Measurements from ENCODE around the gene DDO.
A peak's percentile ranks its signal among the peaks of the same experiment; 100 is the strongest.
"Not testable (repeated sequence)": the region's sequence is repeated elsewhere in the genome, so short reads cannot be mapped to it uniquely, and the experiment has no call there.

DDO gene

GRCh38 chr6:110355022-110355421 is 60.4 kb downstream of the DDO start:
- peaks cover 40% of the 10 kb centered on the region for H3K27me3 ChIP-seq (ENCODE audit: control insufficient read depth, insufficient read depth, low read length)
- no peak overlapping the region for H3K4me3 ChIP-seq (ENCODE audit: low read depth, low read length)
- no peaks in the 10 kb centered on the region for H3K9me3 ChIP-seq (ENCODE audit: control insufficient read depth, insufficient read depth, low read length)
- no peak overlapping the region for H3K9ac ChIP-seq (ENCODE audit: low read depth, low read length)
- no peak overlapping the region for H3K27ac ChIP-seq (ENCODE audit: low read depth, low read length)
- peaks cover 60% of the 10 kb centered on the region for H3K4me1 ChIP-seq (ENCODE audit: control insufficient read depth, insufficient read depth, low read length)
- H3K36me3 ChIP-seq (ENCODE audit: control insufficient read depth, insufficient read depth, low read length): no peaks in the 10 kb centered on the region

GRCh38 chr6:110354153-110354552 is 61.2 kb downstream of the DDO start:
- peaks cover 32% of the 10 kb centered on the region for H3K27me3 ChIP-seq (ENCODE audit: control insufficient read depth, insufficient read depth, low read length)
- H3K4me1 ChIP-seq (ENCODE audit: control insufficient read depth, insufficient read depth, low read length): peaks cover 56% of the 10 kb centered on the region
- no peaks in the 10 kb centered on the region for H3K9me3 ChIP-seq (ENCODE audit: control insufficient read depth, insufficient read depth, low read length)
- H3K27ac ChIP-seq (ENCODE audit: low read depth, low read length): no peak overlapping the region
- no peak overlapping the region for H3K4me3 ChIP-seq (ENCODE audit: low read depth, low read length)
- H3K36me3 ChIP-seq (ENCODE audit: control insufficient read depth, insufficient read depth, low read length): no peaks in the 10 kb centered on the region
- no peak overlapping the region for H3K9ac ChIP-seq (ENCODE audit: low read depth, low read length)

- H3K27me3 ChIP-seq (ENCODE audit: control insufficient read depth, insufficient read depth, low read length): peaks cover 26% of the 10 kb centered on the region
- no peaks in the 10 kb centered on the region for H3K36me3 ChIP-seq (ENCODE audit: control insufficient read depth, insufficient read depth, low read length)
- no peaks in the 10 kb centered on the region for H3K9me3 ChIP-seq (ENCODE audit: control insufficient read depth, insufficient read depth, low read length)
- H3K9ac ChIP-seq (ENCODE audit: low read depth, low read length): no peak overlapping the region
- no peak overlapping the region for H3K4me3 ChIP-seq (ENCODE audit: low read depth, low read length)
- peaks cover 53% of the 10 kb centered on the region for H3K4me1 ChIP-seq (ENCODE audit: control insufficient read depth, insufficient read depth, low read length)
- peak overlapping the region; percentile 8 for H3K27ac ChIP-seq (ENCODE audit: low read depth, low read length)
Measured at GRCh38 chr6:110353457-110354001, 61.8 kb downstream of the DDO start.

GRCh38 chr6:110352563-110353262 is 62.7 kb downstream of the DDO start:
- no peaks in the 10 kb centered on the region for H3K9me3 ChIP-seq (ENCODE audit: control insufficient read depth, insufficient read depth, low read length)
- H3K27ac ChIP-seq (ENCODE audit: low read depth, low read length): peak overlapping the region; percentile 8
- H3K4me1 ChIP-seq (ENCODE audit: control insufficient read depth, insufficient read depth, low read length): peaks cover 53% of the 10 kb centered on the region
- peaks cover 20% of the 10 kb centered on the region for H3K27me3 ChIP-seq (ENCODE audit: control insufficient read depth, insufficient read depth, low read length)
- H3K9ac ChIP-seq (ENCODE audit: low read depth, low read length): no peak overlapping the region
- no peak overlapping the region for H3K4me3 ChIP-seq (ENCODE audit: low read depth, low read length)
- no peaks in the 10 kb centered on the region for H3K36me3 ChIP-seq (ENCODE audit: control insufficient read depth, insufficient read depth, low read length)

GRCh38 chr6:110351986-110352385 is 63.4 kb downstream of the DDO start:
- no peak overlapping the region for H3K4me3 ChIP-seq (ENCODE audit: low read depth, low read length)
- no peaks in the 10 kb centered on the region for H3K9me3 ChIP-seq (ENCODE audit: control insufficient read depth, insufficient read depth, low read length)
- H3K27ac ChIP-seq (ENCODE audit: low read depth, low read length): no peak overlapping the region
- H3K9ac ChIP-seq (ENCODE audit: low read depth, low read length): no peak overlapping the region
- H3K4me1 ChIP-seq (ENCODE audit: control insufficient read depth, insufficient read depth, low read length): peaks cover 48% of the 10 kb centered on the region
- peaks cover 13% of the 10 kb centered on the region for H3K27me3 ChIP-seq (ENCODE audit: control insufficient read depth, insufficient read depth, low read length)
- no peaks in the 10 kb centered on the region for H3K36me3 ChIP-seq (ENCODE audit: control insufficient read depth, insufficient read depth, low read length)

GRCh38 chr6:110351546-110351945 is 63.8 kb downstream of the DDO start:
- no peak overlapping the region for H3K27ac ChIP-seq (ENCODE audit: low read depth, low read length)
- H3K36me3 ChIP-seq (ENCODE audit: control insufficient read depth, insufficient read depth, low read length): no peaks in the 10 kb centered on the region
- no peaks in the 10 kb centered on the region for H3K9me3 ChIP-seq (ENCODE audit: control insufficient read depth, insufficient read depth, low read length)
- peaks cover 9% of the 10 kb centered on the region for H3K27me3 ChIP-seq (ENCODE audit: control insufficient read depth, insufficient read depth, low read length)
- no peak overlapping the region for H3K4me3 ChIP-seq (ENCODE audit: low read depth, low read length)
- H3K4me1 ChIP-seq (ENCODE audit: control insufficient read depth, insufficient read depth, low read length): peaks cover 43% of the 10 kb centered on the region
- H3K9ac ChIP-seq (ENCODE audit: low read depth, low read length): no peak overlapping the region

GRCh38 chr6:110350593-110350992 is 64.8 kb downstream of the DDO start:
- H3K9ac ChIP-seq (ENCODE audit: low read depth, low read length); H3K27ac ChIP-seq (ENCODE audit: low read depth, low read length); H3K27me3 ChIP-seq (ENCODE audit: control insufficient read depth, insufficient read depth, low read length); H3K4me3 ChIP-seq (ENCODE audit: low read depth, low read length); H3K9me3 ChIP-seq (ENCODE audit: control insufficient read depth, insufficient read depth, low read length); H3K36me3 ChIP-seq (ENCODE audit: control insufficient read depth, insufficient read depth, low read length): not testable (repeated sequence)
- peaks cover 37% of the 10 kb centered on the region for H3K4me1 ChIP-seq (ENCODE audit: control insufficient read depth, insufficient read depth, low read length)

- Histone ChIP-seq H3K9ac (ENCODE audit: low read depth, low read length) (no peak overlapping the region), H3K27me3 (ENCODE audit: control insufficient read depth, insufficient read depth, low read length) (no peaks in the 10 kb centered on the region), H3K4me1 (ENCODE audit: control insufficient read depth, insufficient read depth, low read length) (peaks cover 23% of the 10 kb centered on the region), H3K27ac (ENCODE audit: low read depth, low read length) (no peak overlapping the region), H3K36me3 (ENCODE audit: control insufficient read depth, insufficient read depth, low read length) (no peaks in the 10 kb centered on the region), H3K4me3 (ENCODE audit: low read depth, low read length) (no peak overlapping the region), H3K9me3 (ENCODE audit: control insufficient read depth, insufficient read depth, low read length) (no peaks in the 10 kb centered on the region)
Measured at GRCh38 chr6:110348961-110349690, 66.2 kb downstream of the DDO start.

GRCh38 chr6:110345025-110345424 is 70.3 kb downstream of the DDO start:
- no peak overlapping the region for H3K27ac ChIP-seq (ENCODE audit: low read depth, low read length)
- no peaks in the 10 kb centered on the region for H3K27me3 ChIP-seq (ENCODE audit: control insufficient read depth, insufficient read depth, low read length)
- no peak overlapping the region for H3K9ac ChIP-seq (ENCODE audit: low read depth, low read length)
- H3K4me3 ChIP-seq (ENCODE audit: low read depth, low read length): no peak overlapping the region
- peaks cover 6% of the 10 kb centered on the region; the same call in 1 of the 2 replicates for H3K4me1 ChIP-seq (ENCODE audit: control insufficient read depth, insufficient read depth, low read length)
- H3K36me3 ChIP-seq (ENCODE audit: control insufficient read depth, insufficient read depth, low read length): no peaks in the 10 kb centered on the region
- no peaks in the 10 kb centered on the region for H3K9me3 ChIP-seq (ENCODE audit: control insufficient read depth, insufficient read depth, low read length)

GRCh38 chr6:110342759-110343158 is 72.6 kb downstream of the DDO start:
- peaks cover 6% of the 10 kb centered on the region; the same call in 1 of the 2 replicates for H3K4me1 ChIP-seq (ENCODE audit: control insufficient read depth, insufficient read depth, low read length)
- no peak overlapping the region for H3K4me3 ChIP-seq (ENCODE audit: low read depth, low read length)
- no peaks in the 10 kb centered on the region for H3K9me3 ChIP-seq (ENCODE audit: control insufficient read depth, insufficient read depth, low read length)
- H3K27ac ChIP-seq (ENCODE audit: low read depth, low read length): no peak overlapping the region
- H3K9ac ChIP-seq (ENCODE audit: low read depth, low read length): no peak overlapping the region
- H3K36me3 ChIP-seq (ENCODE audit: control insufficient read depth, insufficient read depth, low read length): no peaks in the 10 kb centered on the region
- H3K27me3 ChIP-seq (ENCODE audit: control insufficient read depth, insufficient read depth, low read length): no peaks in the 10 kb centered on the region
